MM.1S (cell line): ENCODE results near the gene CHRNG.

ENCODE experiments used
- DNase-seq: peaks from one replicate; pipeline ENCODE4 v3.0.0-alpha.2; 2015
- H2AFZ ChIP-seq: fragments of 300-600 bp; sonication (generic); 2 replicates; pipeline ENCODE4 v1.6.0; 2016; ENCODE audit warnings: antibody characterized with exemption, low read length
- H3F3A ChIP-seq: fragments of 300-600 bp; sonication (generic); 2 replicates; pipeline ENCODE4 v1.6.1; 2016; ENCODE audit warnings: mild to moderate bottlenecking, antibody characterized with exemption, low read length, moderate library complexity, mixed read lengths; ENCODE audit not compliant: insufficient read depth
- H3K27ac ChIP-seq: fragments of 300-600 bp; sonication (generic); 2 replicates; pipeline ENCODE4 v1.5.1; 2016; ENCODE audit warnings: mild to moderate bottlenecking, low read length
- H3K27me3 ChIP-seq: fragments of 300-600 bp; sonication (generic); replicated peaks from 2 replicates; pipeline ENCODE4 v1.6.0; 2016; ENCODE audit warnings: low read length; ENCODE audit not compliant: insufficient read depth
- H3K36me3 ChIP-seq: fragments of 300-600 bp; sonication (generic); replicated peaks from 2 replicates; pipeline ENCODE4 v1.6.1; 2016; ENCODE audit warnings: mild to moderate bottlenecking, low read length, mixed read lengths; ENCODE audit not compliant: insufficient read depth
- H3K4me1 ChIP-seq: fragments of 300-600 bp; sonication (generic); 2 replicates; pipeline ENCODE4 v1.6.1; 2016; ENCODE audit warnings: low read length, mixed read lengths
- H3K4me2 ChIP-seq: fragments of 300-600 bp; sonication (generic); 2 replicates; pipeline ENCODE4 v1.6.0; 2016; ENCODE audit warnings: low read depth, low read length
- H3K4me3 ChIP-seq: fragments of 300-600 bp; sonication (generic); 2 replicates; pipeline ENCODE4 v1.5.1; 2016; ENCODE audit warnings: low read length, mixed read lengths
- H3K79me2 ChIP-seq: fragments of 300-600 bp; sonication (generic); 2 replicates; pipeline ENCODE4 v1.6.1; 2016; ENCODE audit warnings: mixed run types, low read length, mixed read lengths
- H3K9ac ChIP-seq: fragments of 300-600 bp; sonication (generic); 2 replicates; pipeline ENCODE4 v1.6.1; 2016; ENCODE audit warnings: low read length, mixed read lengths
- H3K9me2 ChIP-seq: fragments of 300-600 bp; sonication (generic); replicated peaks from 2 replicates; pipeline ENCODE4 v1.6.1; 2016; ENCODE audit warnings: mild to moderate bottlenecking, low read length, mixed read lengths; ENCODE audit not compliant: insufficient read depth
- H3K9me3 ChIP-seq: fragments of 300-600 bp; sonication (generic); replicated peaks from 2 replicates; pipeline ENCODE4 v1.6.1; 2016; ENCODE audit warnings: mild to moderate bottlenecking, low read length, mixed read lengths; ENCODE audit not compliant: insufficient read depth
- H4K20me1 ChIP-seq: fragments of 300-600 bp; sonication (generic); 2 replicates; pipeline ENCODE4 v1.6.1; 2016; ENCODE audit warnings: mild to moderate bottlenecking, low read length, moderate library complexity, mixed read lengths; ENCODE audit not compliant: insufficient read depth
- CTCF ChIP-seq: fragments of 300-600 bp; sonication (generic); IDR thresholded peaks from 2 replicates; pipeline ENCODE4 v1.5.1; 2016; ENCODE audit warnings: antibody characterized with exemption, low read length, mixed read lengths
- EZH2 ChIP-seq: fragments of 300-600 bp; sonication (generic); optimal IDR thresholded peaks from 2 replicates; pipeline ENCODE3; 2017; ENCODE audit warnings: low read depth, mild to moderate bottlenecking, antibody characterized with exemption, low read length, mixed read lengths
- EZH2phosphoT487 ChIP-seq: fragments of 300-600 bp; sonication (generic); IDR thresholded peaks from 2 replicates; pipeline ENCODE4 v1.6.1; 2018; ENCODE audit warnings: antibody characterized with exemption, low read length

CHRNG gene

GRCh38 chr2:232524771-232525170 is 14.7 kb upstream of the CHRNG start:
- Histone ChIP-seq H3K27me3 (peaks cover 47% of the 10 kb centered on the region), H3K27ac (no peak overlapping the region), H3K79me2 (no peaks in the 10 kb centered on the region), H3K4me1 (no peaks in the 10 kb centered on the region), H3K4me3 (no peak overlapping the region), H3K9me3 (no peaks in the 10 kb centered on the region), H3F3A (no peaks in the 10 kb centered on the region), H2AFZ (no peak overlapping the region), H3K4me2 (no peak overlapping the region), H3K36me3 (no peaks in the 10 kb centered on the region), H3K9me2 (no peaks in the 10 kb centered on the region), H4K20me1 (no peaks in the 10 kb centered on the region), H3K9ac (no peak overlapping the region)
- DNase-seq = no peak
- TF ChIP-seq EZH2 (no peak), CTCF (no peak), EZH2phosphoT487 (no peak)

- H3K4me2 ChIP-seq = no peak overlapping the region
- no peak for DNase-seq
- H3K27me3 ChIP-seq = peaks cover 45% of the 10 kb centered on the region
Observed at GRCh38 chr2:232525199-232525598, 14.3 kb upstream of the CHRNG start.

GRCh38 chr2:232525791-232526371 is 13.6 kb upstream of the CHRNG start, which contains the start of gene CHRND:
Gene CHRND, plus strand, starts transcription at chr2:232526160. Its CDS starts 56 bp downstream, at chr2:232526216.
- Histone ChIP-seq H3K9me3 (no peaks in the 10 kb centered on the region), H3K4me2 (no peak within 1 kb of the TSS), H3K4me1 (no peaks in the 10 kb centered on the region), H3K4me3 (no peak within 1 kb of the TSS), H2AFZ (no peak within 1 kb of the TSS), H3K9ac (no peak within 1 kb of the TSS), H3F3A (no peaks in the 10 kb centered on the region), H3K27me3 (peaks cover 38% of the 10 kb centered on the region), H3K79me2 (no peaks in the 10 kb centered on the region), H4K20me1 (no peaks in the 10 kb centered on the region), H3K9me2 (no peaks in the 10 kb centered on the region), H3K27ac (no peak within 1 kb of the TSS), H3K36me3 (no peaks in the 10 kb centered on the region)
- no peak for DNase-seq
- TF ChIP-seq CTCF (no peak), EZH2 (no peak), EZH2phosphoT487 (no peak)

More at GRCh38 chr2:232525199-232525598, 14.3 kb upstream of the CHRNG start:
- Histone ChIP-seq H4K20me1 (no peaks in the 10 kb centered on the region), H3K4me3 (no peak overlapping the region), H3K4me1 (no peaks in the 10 kb centered on the region), H3K79me2 (no peaks in the 10 kb centered on the region), H3K27ac (no peak overlapping the region), H3K9ac (no peak overlapping the region), H2AFZ (no peak overlapping the region), H3K36me3 (no peaks in the 10 kb centered on the region), H3K9me2 (no peaks in the 10 kb centered on the region), H3K9me3 (no peaks in the 10 kb centered on the region), H3F3A (no peaks in the 10 kb centered on the region)
- TF ChIP-seq CTCF (no peak), EZH2 (no peak), EZH2phosphoT487 (no peak)
